Fibroblast of lung (primary cell): Measurements from ENCODE around the gene ZMAT2.

Source experiments
- CTCF ChIP-seq, 2 donors: IDR thresholded peaks in 1 of 2; conservative IDR thresholded peaks in 1 of 2; 1 replicate in 1 of 2; 2 replicates in 1 of 2; pipeline ENCODE4 v1.5.1; 2011 to 2012; ENCODE audit warnings: low read length in 2 of 2, control low read depth in 1 of 2, inconsistent platforms in 1 of 2, low read depth in 1 of 2, mild to moderate bottlenecking in 1 of 2
- EZH2 ChIP-seq: IDR thresholded peaks from 2 replicates; pipeline ENCODE4 v1.5.1; 2012; ENCODE audit warnings: low read length, control low read depth, mild to moderate bottlenecking; ENCODE audit errors: missing control alignments

DNA sequence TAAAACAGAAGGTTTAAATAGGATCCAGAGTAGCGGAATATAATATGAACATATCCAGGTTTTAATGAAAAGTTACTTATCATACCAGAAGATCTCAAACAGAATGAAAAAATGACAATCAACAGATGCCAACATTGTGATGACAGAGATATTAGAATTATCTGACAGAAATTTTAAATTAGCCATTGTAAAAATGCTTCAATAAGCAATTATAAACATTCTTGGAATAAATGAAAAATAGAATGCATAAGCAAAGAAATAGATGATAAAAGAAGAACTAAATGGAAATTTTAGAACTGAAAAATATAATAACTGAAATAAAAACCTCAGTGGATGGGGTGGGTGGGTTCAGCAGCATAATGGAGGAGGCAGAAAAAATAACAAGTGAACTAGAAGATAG is 37.2 kb downstream of the ZMAT2 start:
- no peak for TF ChIP-seq CTCF (conservative IDR thresholded peaks at IDR 0.05 in 1 of 2, IDR thresholded peaks at IDR 0.05 in 1 of 2; ENCODE audit: low read depth in 1 of 2, low read length in 2 of 2)
- no peak for TF ChIP-seq EZH2
